Measurements from ENCODE around the gene IMPA2.
"Not testable (repeated sequence)": the region's sequence is repeated elsewhere in the genome, so short reads cannot be mapped to it uniquely, and the experiment has no call there.

Gene IMPA2

GRCh38 chr18:12053289-12053688 lies 72.0 kb downstream of the IMPA2 start:
- no peak for DNase-seq

- DNase-seq: no peak
Observed at GRCh38 chr18:12056034-12056883, 75.0 kb downstream of the IMPA2 start.

- no peak for DNase-seq
Observed at GRCh38 chr18:12056884-12057402, 75.6 kb downstream of the IMPA2 start.

- no peak for DNase-seq
Observed at GRCh38 chr18:12057419-12058039, 76.2 kb downstream of the IMPA2 start.

- DNase-seq: no peak
Observed at GRCh38 chr18:12059334-12060181, 78.3 kb downstream of the IMPA2 start.

- DNase-seq: no peak
Observed at GRCh38 chr18:12060182-12060870, 79.0 kb downstream of the IMPA2 start.

GRCh38 chr18:12061685-12062084 lies 80.4 kb downstream of the IMPA2 start:
- DNase-seq: no peak

- DNase-seq: no peak
Observed at GRCh38 chr18:12062974-12063373, 81.7 kb downstream of the IMPA2 start.

GRCh38 chr18:12064086-12064763 lies 82.9 kb downstream of the IMPA2 start:
- no peak for DNase-seq

- DNase-seq: no peak
Observed at GRCh38 chr18:12065397-12065796, 84.1 kb downstream of the IMPA2 start.

- DNase-seq: no peak
Observed at GRCh38 chr18:12066910-12067511, 85.7 kb downstream of the IMPA2 start.

- no peak for DNase-seq
Observed at GRCh38 chr18:12067671-12068070, 86.4 kb downstream of the IMPA2 start.

GRCh38 chr18:12068316-12068949 lies 87.1 kb downstream of the IMPA2 start:
- not testable (repeated sequence) for DNase-seq

- no peak for DNase-seq
Observed at GRCh38 chr18:12068950-12069320, 87.6 kb downstream of the IMPA2 start.

- DNase-seq: not testable (repeated sequence)
Observed at GRCh38 chr18:12071066-12071465, 89.8 kb downstream of the IMPA2 start.

- DNase-seq: no peak
Observed at GRCh38 chr18:12072996-12073395, 91.7 kb downstream of the IMPA2 start.

- DNase-seq: no peak
Observed at GRCh38 chr18:12074736-12075135, 93.4 kb downstream of the IMPA2 start.

- DNase-seq: no peak
Observed at GRCh38 chr18:12076424-12077140, 95.3 kb downstream of the IMPA2 start.

- not testable (repeated sequence) for DNase-seq
Observed at GRCh38 chr18:12077994-12078393, 96.7 kb downstream of the IMPA2 start.

Data from activated gamma-delta T cell (primary cell).